Psoas muscle (tissue), 8 donors: ENCODE results near the gene AFF3. TPM values are rescaled to one million over a fixed set of nuclear protein-coding genes. Genes with fewer than 3 reads are reported as not detected.

ENCODE experiments used
- ATAC-seq, 4 donors: fragments of 200-7000 bp; cut with Tn5 transposase; one replicate each; pipeline ENCODE4 v1.9.1; 2020; ENCODE audit warnings: moderate library complexity in 3 of 4, mild to moderate bottlenecking in 2 of 4
- DNase-seq, 2 donors: peaks; one replicate each; pipeline ENCODE4 v3.0.0-alpha.2; 2020
- H3K27ac ChIP-seq: fragments of 200-600 bp; one replicate; pipeline ENCODE4 v1.8.0; 2022
- H3K27me3 ChIP-seq, 3 donors: fragments of 200-600 bp in 1 of 3; one replicate each; pipeline versions ENCODE4 v1.6.1 to v1.8.0; 2013 to 2022; ENCODE audit warnings: low read length in 2 of 3, mild to moderate bottlenecking in 2 of 3, moderate library complexity in 1 of 3; ENCODE audit not compliant: insufficient read depth in 3 of 3
- H3K36me3 ChIP-seq, 2 donors: fragments of 200-600 bp in 1 of 2; one replicate each; pipeline versions ENCODE4 v1.6.1 to v1.8.0; 2013 to 2022; ENCODE audit warnings: low read depth in 1 of 2, mild to moderate bottlenecking in 1 of 2, moderate library complexity in 1 of 2; ENCODE audit not compliant: insufficient read depth in 1 of 2
- H3K4me1 ChIP-seq: fragments of 200-600 bp; one replicate; pipeline ENCODE4 v1.8.0; 2022
- H3K4me3 ChIP-seq: fragments of 200-600 bp; one replicate; pipeline ENCODE4 v1.8.0; 2022; ENCODE audit warnings: mild to moderate bottlenecking
- H3K9me3 ChIP-seq: fragments of 200-600 bp; one replicate; pipeline ENCODE4 v1.8.0; 2022
- WGBS, 3 donors: extraction: QIAGEN DNeasy Blood & Tissue Kit; methylation state at CpG; one replicate each; pipeline versions ENCODE4 v1.1.6 to v1.1.7; 2013; 5-methylcytosine and 5-hydroxymethylcytosine counted together
- intact Hi-C, 2 donors: fragments of 100-400 bp; cut with DNase I; formaldehyde crosslinking; loops; one replicate each; pipeline versions ENCODE4 v1.11.0 to v1.14.2; 2022
- polyA plus RNA-seq, 3 donors: library from polyadenylated mRNA; stranded (reverse); fragments of 200-250 nt; gene quantifications; one replicate each; pipeline ENCODE4 v1.2.3, GENCODE V29; 2013
- total RNA-seq, 4 donors: library from RNA; stranded (reverse); fragmentation: NEBNext Ultra II Directional in 2 of 4; extraction: Animal tissue kit (Norgen Biotek cat#: 25700) in 2 of 4; gene quantifications; one replicate each; pipeline versions ENCODE4 v1.2.1 to v1.2.4, GENCODE V29; 2021 to 2023
- TF ChIP-seq, protein P1 (sequence below): fragments of 200-600 bp; IDR thresholded peaks from one replicate; pipeline ENCODE4 v1.8.0; 2022; ENCODE audit warnings: antibody characterized with exemption
- donor health status: healthy with polysubstance abuse.
- donor health status: DM: no; HTN: no; CAD: no; lungs with moderate emphysema.
- donor health status: Bipolar disorder and iron deficiency.
- donor health status: healthy.
- donor health status: DM: yes; HTN: yes; CAD: no.
- donor health status: DM: no; HTN: no; CAD: no.
- donor health status: DM: no; HTN: no; CAD: no.
- donor health status: DM: yes; HTN: yes; CAD: no.

The AFF3 gene
- total and polyA plus RNA-seq, 7 donors, result 0.08 to 2.9 (median 0.44) TPM

GRCh38 chr2:99810225-99810624 lies 332.2 kb downstream of the AFF3 start:
- Histone ChIP-seq H3K9me3 (no peaks in the 10 kb centered on the region), H3K27ac (no peak overlapping the region), H3K4me1 (no peaks in the 10 kb centered on the region), H3K27me3 (no peaks in the 10 kb centered on the region), H3K36me3 (no peaks in the 10 kb centered on the region), H3K4me3 (no peak overlapping the region)
- intact Hi-C loops, result no loop called here
- WGBS, 3 donors, result 83 to 91% (median 85%) methylated on average over 4 of the region's 4 CpGs
- DNase-seq, result no peak
- TF ChIP-seq, protein P1, sequence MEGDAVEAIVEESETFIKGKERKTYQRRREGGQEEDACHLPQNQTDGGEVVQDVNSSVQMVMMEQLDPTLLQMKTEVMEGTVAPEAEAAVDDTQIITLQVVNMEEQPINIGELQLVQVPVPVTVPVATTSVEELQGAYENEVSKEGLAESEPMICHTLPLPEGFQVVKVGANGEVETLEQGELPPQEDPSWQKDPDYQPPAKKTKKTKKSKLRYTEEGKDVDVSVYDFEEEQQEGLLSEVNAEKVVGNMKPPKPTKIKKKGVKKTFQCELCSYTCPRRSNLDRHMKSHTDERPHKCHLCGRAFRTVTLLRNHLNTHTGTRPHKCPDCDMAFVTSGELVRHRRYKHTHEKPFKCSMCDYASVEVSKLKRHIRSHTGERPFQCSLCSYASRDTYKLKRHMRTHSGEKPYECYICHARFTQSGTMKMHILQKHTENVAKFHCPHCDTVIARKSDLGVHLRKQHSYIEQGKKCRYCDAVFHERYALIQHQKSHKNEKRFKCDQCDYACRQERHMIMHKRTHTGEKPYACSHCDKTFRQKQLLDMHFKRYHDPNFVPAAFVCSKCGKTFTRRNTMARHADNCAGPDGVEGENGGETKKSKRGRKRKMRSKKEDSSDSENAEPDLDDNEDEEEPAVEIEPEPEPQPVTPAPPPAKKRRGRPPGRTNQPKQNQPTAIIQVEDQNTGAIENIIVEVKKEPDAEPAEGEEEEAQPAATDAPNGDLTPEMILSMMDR, result no peak
- ATAC-seq, result no peak

DNA sequence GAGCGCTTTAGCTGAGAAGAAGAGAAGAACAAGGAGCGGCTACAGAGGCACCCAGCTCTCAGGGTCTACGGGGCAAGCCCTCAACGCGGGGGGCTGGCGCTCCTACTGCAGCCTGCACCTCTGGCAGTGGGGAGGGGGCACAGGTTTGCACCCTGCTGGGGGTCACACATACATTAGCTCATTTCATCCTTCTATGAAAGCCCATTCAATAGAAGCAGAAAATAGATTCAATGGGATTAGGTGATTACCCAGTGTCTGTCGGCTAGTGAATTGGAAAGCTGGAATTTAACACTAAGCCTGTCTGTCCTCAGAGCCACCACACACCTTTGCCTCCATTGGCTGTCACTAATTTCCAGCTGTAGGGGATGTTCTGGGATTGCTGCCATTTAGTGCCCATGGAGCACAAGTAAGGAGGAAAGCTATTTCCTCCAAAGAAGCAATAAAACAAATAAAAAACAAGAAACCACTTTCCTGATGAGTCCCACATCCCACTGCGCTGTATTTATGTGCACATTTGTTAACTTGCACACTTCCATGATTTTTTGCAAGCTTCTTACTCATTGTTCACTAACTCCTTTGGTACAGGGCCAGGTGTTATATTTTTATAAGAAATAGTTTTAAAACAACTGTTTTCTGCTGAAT lies 333.0 kb downstream of the AFF3 start:
- H3K4me3 ChIP-seq, result no peak overlapping the region
- ATAC-seq, result no peak
- intact Hi-C loops, result no loop called here
- H3K9me3 ChIP-seq, result no peaks in the 10 kb centered on the region
- H3K27me3 ChIP-seq, result no peaks in the 10 kb centered on the region
- H3K36me3 ChIP-seq, result no peaks in the 10 kb centered on the region
- H3K4me1 ChIP-seq, result no peaks in the 10 kb centered on the region
- no peak overlapping the region for H3K27ac ChIP-seq
- TF ChIP-seq, protein P1, result no peak
- WGBS, 3 donors, result 83 to 87% (median 84%) methylated on average over 8 of the region's 8 CpGs
- DNase-seq, result no peak

DNA sequence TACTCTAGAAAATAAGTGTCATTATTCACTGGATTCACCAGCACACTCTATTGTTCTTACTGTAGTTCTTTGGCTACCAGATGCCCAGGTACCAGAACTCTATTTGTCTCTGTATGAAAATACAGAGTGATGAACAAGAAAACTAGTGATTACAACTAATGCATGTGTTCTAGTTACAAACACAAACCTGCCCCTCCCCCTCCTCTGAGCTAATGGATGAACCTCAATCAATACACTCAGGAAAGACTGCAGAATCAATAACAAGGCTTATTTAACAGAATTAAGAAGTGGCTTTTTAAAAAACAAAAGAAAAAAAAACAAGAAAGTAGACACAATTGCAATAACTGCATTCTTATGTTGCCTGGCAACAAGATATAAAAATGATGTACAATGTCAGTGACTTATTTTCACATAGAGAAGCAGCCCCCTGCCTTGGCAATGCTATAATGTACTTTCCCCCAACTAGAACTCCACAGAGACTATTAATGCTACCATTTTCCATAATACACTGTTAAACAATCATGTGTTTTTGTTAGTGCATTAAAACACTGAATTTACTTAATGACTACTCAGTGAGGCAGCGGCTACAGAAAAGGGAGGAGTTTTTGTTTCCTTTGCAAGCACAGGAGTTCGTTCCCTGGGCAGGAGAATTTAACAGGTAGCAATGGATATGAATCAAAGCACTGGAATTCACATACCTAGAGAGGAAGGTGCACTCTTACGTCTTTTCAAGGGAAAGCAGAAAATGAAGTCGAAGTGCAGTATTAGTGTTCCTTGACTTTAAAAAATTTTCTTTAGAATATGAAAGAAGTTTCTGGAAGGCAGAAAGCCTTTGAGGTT lies 333.8 kb downstream of the AFF3 start:
- Histone ChIP-seq H3K4me1 (no peaks in the 10 kb centered on the region), H3K27me3 (no peaks in the 10 kb centered on the region), H3K9me3 (no peaks in the 10 kb centered on the region), H3K4me3 (no peak overlapping the region), H3K36me3 (no peaks in the 10 kb centered on the region), H3K27ac (no peak overlapping the region)
- TF ChIP-seq, protein P1, result no peak
- no peak for DNase-seq
- ATAC-seq, result no peak
- 84 to 89% (median 86%) methylated on average over 4 of the region's 4 CpGs for WGBS, 3 donors
- intact Hi-C loops, result no loop called here

GRCh38 chr2:99806758-99807157 lies 335.6 kb downstream of the AFF3 start:
- no peak for ATAC-seq
- intact Hi-C loops, result no loop called here

More at GRCh38 chr2:99806758-99807157, 335.6 kb downstream of the AFF3 start:
- no peak for DNase-seq
- TF ChIP-seq, protein P1, result no peak
- H3K36me3 ChIP-seq, result no peaks in the 10 kb centered on the region
- H3K4me1 ChIP-seq, result no peaks in the 10 kb centered on the region
- H3K9me3 ChIP-seq, result no peaks in the 10 kb centered on the region
- no peaks in the 10 kb centered on the region for H3K27me3 ChIP-seq
- H3K4me3 ChIP-seq, result no peak overlapping the region
- WGBS, 3 donors, result 87 to 92% (median 91%) methylated on average over 4 of the region's 4 CpGs
- H3K27ac ChIP-seq, result no peak overlapping the region
